Hair follicular keratinocyte (primary cell): ENCODE results near the gene PLEKHM2. TPM values are rescaled to one million over a fixed set of nuclear protein-coding genes. Genes with fewer than 3 reads are reported as not detected.

ENCODE experiments used
- total RNA-seq: library from RNA; depleted of rRNA; stranded (reverse); fragments of >200 nt; gene quantifications from 2 replicates; pipeline ENCODE4 v1.2.3, GENCODE V29; 2015

The PLEKHM2 gene
- total RNA-seq, result 27.6 and 35.4 TPM in 2 replicates

GRCh38 chr1:15684042-15684461 lies at the start of gene PLEKHM2:
Gene PLEKHM2, plus strand, starts transcription at chr1:15684320. Its CDS starts 239 bp downstream, at chr1:15684559.

GRCh38 chr1:15736038-15736891 lies 52.1 kb downstream of the PLEKHM2 start, which contains the start of gene SLC25A34:
Gene SLC25A34, plus strand, starts transcription at chr1:15736258. Its CDS starts 228 bp downstream, at chr1:15736486.

GRCh38 chr1:15742339-15742801 lies 58.2 kb downstream of the PLEKHM2 start, which contains the start of gene TMEM82:
Gene TMEM82, plus strand, starts transcription at chr1:15742499. Its CDS starts 61 bp downstream, at chr1:15742560.

GRCh38 chr1:15758343-15758931 lies 74.3 kb downstream of the PLEKHM2 start, which contains the start of gene FBLIM1:
Gene FBLIM1, plus strand, starts transcription at chr1:15758795. Its CDS starts 6,189 bp downstream, at chr1:15764984.

Other genes starting within 250 kb of the PLEKHM2 start
- gene CTRC, start 245.9 kb upstream of the PLEKHM2 start, total RNA-seq, result not detected in 2 replicates
- not detected in 2 replicates for gene CELA2A, start 227.6 kb upstream of the PLEKHM2 start, total RNA-seq
- not detected in 2 replicates for gene CELA2B, start 208.2 kb upstream of the PLEKHM2 start, total RNA-seq
- gene CASP9, start 160.1 kb upstream of the PLEKHM2 start, total RNA-seq, result 3.7 and 6.6 TPM in 2 replicates
- gene DNAJC16, start 157.5 kb upstream of the PLEKHM2 start, total RNA-seq, result 8.2 and 12.2 TPM in 2 replicates
- 5.5 and 7.6 TPM in 2 replicates for gene AGMAT, start 99.3 kb upstream of the PLEKHM2 start, total RNA-seq
- 6.4 and 8.6 TPM in 2 replicates for gene DDI2, start 66.9 kb upstream of the PLEKHM2 start, total RNA-seq
- gene SLC25A34, start 51.9 kb downstream of the PLEKHM2 start, total RNA-seq, result 0.30 and 1.1 TPM in 2 replicates
- gene TMEM82, start 58.2 kb downstream of the PLEKHM2 start, total RNA-seq, result not detected in 2 replicates
- 154 and 198 TPM in 2 replicates for gene FBLIM1, start 74.5 kb downstream of the PLEKHM2 start, total RNA-seq
- 1.1 and 2.0 TPM in 2 replicates for gene UQCRHL, start 123.3 kb downstream of the PLEKHM2 start, total RNA-seq
- 14.5 and 14.8 TPM in 2 replicates for gene SPEN, start 163.4 kb downstream of the PLEKHM2 start, total RNA-seq